Activated CD8-positive, alpha-beta T cell treated with anti-CD3 and anti-CD28 coated beads for 36 hours (primary cell): ENCODE data around the gene TELO2. TPM values are rescaled to one million over a fixed set of nuclear protein-coding genes. Genes with fewer than 3 reads are reported as not detected.

Source experiments
- ATAC-seq: fragments of 200-7000 bp; cut with Tn5 transposase; one replicate; pipeline ENCODE4 v1.10.0; 2021; ENCODE audit warnings: mild to moderate bottlenecking, moderate library complexity
- CTCF ChIA-PET: fragments of 350-600 bp; sonication (Branson Sonifier 250); formaldehyde crosslinking; loops from one replicate; lab custom pipeline; 2021; ENCODE audit warnings: antibody characterized with exemption; lab: Charles Lee
- POLR2A ChIA-PET: fragments of 350-600 bp; sonication (Branson Sonifier 250); formaldehyde crosslinking; loops from one replicate; lab custom pipeline; 2021; ENCODE audit warnings: antibody characterized with exemption; lab: Charles Lee
- DNase-seq: peaks from one replicate; pipeline ENCODE4 v3.0.0-alpha.2; 2020
- H3K27ac Mint-ChIP-seq: one replicate; pipeline ENCODE4 v1.8.0; 2021; ENCODE audit warnings: mild to moderate bottlenecking, mixed read lengths
- H3K27me3 Mint-ChIP-seq: one replicate; pipeline ENCODE4 v1.8.0; 2021; ENCODE audit warnings: mixed read lengths
- H3K36me3 Mint-ChIP-seq: one replicate; pipeline ENCODE4 v1.8.0; 2021; ENCODE audit warnings: low read depth, mixed read lengths
- H3K4me1 Mint-ChIP-seq: one replicate; pipeline ENCODE4 v1.8.0; 2021; ENCODE audit warnings: low read depth, mixed read lengths
- H3K4me3 Mint-ChIP-seq: one replicate; pipeline ENCODE4 v1.8.0; 2021; ENCODE audit warnings: mild to moderate bottlenecking, moderate library complexity, mixed read lengths
- H3K9me3 Mint-ChIP-seq: one replicate; pipeline ENCODE4 v1.8.0; 2021; ENCODE audit warnings: mixed read lengths
- intact Hi-C: fragments of 100-400 bp; cut with micrococcal nuclease; formaldehyde crosslinking; loops from one replicate; pipeline ENCODE4 v1.10.0; 2022
- total RNA-seq, 2 experiments: library from RNA; stranded (reverse); gene quantifications; one replicate each; pipeline ENCODE4 v1.2.3, GENCODE V29; 2021
- TF ChIP-seq, protein P1 (sequence below): fragments of 200-600 bp; IDR thresholded peaks from one replicate; pipeline ENCODE4 v1.8.0; 2022; ENCODE audit warnings: antibody characterized with exemption, mild to moderate bottlenecking

TELO2 gene
- total RNA-seq, 2 experiments from 2014 or later: 59.1 to 62.1 TPM

DNA sequence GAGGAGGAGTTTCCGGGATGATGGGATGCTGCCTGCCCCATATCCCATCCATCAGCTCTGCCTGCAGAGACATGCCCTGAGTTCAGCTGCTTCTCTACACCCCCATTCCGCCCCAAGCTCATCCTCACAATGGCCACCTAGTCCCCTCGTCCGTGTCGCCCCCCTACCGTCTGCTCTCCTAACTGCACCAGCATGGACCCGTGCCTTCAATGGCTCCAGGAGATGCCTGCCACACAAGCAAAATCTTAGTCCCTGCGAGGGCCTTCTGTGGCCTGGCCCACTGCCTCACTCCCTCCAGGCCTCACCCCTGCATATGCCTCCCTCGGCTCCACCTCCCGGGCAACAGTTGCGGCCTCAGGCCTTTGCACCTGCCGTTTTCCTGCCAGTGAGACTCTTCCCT is 1.8 kb upstream of the TELO2 start:
- TF ChIP-seq, protein P1, sequence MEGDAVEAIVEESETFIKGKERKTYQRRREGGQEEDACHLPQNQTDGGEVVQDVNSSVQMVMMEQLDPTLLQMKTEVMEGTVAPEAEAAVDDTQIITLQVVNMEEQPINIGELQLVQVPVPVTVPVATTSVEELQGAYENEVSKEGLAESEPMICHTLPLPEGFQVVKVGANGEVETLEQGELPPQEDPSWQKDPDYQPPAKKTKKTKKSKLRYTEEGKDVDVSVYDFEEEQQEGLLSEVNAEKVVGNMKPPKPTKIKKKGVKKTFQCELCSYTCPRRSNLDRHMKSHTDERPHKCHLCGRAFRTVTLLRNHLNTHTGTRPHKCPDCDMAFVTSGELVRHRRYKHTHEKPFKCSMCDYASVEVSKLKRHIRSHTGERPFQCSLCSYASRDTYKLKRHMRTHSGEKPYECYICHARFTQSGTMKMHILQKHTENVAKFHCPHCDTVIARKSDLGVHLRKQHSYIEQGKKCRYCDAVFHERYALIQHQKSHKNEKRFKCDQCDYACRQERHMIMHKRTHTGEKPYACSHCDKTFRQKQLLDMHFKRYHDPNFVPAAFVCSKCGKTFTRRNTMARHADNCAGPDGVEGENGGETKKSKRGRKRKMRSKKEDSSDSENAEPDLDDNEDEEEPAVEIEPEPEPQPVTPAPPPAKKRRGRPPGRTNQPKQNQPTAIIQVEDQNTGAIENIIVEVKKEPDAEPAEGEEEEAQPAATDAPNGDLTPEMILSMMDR: no peak
- ATAC-seq (no peak), DNase-seq (no peak)
- peaks cover 10% of the 10 kb centered on the region for H3K4me1 Mint-ChIP-seq
- H3K27ac Mint-ChIP-seq: no peak overlapping the region
- no peaks in the 10 kb centered on the region for H3K9me3 Mint-ChIP-seq
- no peaks in the 10 kb centered on the region for H3K27me3 Mint-ChIP-seq
- POLR2A ChIA-PET: interaction anchor here (0.9 to 3.4 kb wide), 3 partner anchors 44 to 473 kb away, joined by 3 to 14 read pairs (median 3); partner anchors contain the start of genes RPS2 and UQCC4
- H3K4me3 Mint-ChIP-seq: no peak overlapping the region
- CTCF ChIA-PET: no interaction called here
- H3K36me3 Mint-ChIP-seq: peaks cover 3% of the 10 kb centered on the region
- intact Hi-C loops: no loop called here

DNA sequence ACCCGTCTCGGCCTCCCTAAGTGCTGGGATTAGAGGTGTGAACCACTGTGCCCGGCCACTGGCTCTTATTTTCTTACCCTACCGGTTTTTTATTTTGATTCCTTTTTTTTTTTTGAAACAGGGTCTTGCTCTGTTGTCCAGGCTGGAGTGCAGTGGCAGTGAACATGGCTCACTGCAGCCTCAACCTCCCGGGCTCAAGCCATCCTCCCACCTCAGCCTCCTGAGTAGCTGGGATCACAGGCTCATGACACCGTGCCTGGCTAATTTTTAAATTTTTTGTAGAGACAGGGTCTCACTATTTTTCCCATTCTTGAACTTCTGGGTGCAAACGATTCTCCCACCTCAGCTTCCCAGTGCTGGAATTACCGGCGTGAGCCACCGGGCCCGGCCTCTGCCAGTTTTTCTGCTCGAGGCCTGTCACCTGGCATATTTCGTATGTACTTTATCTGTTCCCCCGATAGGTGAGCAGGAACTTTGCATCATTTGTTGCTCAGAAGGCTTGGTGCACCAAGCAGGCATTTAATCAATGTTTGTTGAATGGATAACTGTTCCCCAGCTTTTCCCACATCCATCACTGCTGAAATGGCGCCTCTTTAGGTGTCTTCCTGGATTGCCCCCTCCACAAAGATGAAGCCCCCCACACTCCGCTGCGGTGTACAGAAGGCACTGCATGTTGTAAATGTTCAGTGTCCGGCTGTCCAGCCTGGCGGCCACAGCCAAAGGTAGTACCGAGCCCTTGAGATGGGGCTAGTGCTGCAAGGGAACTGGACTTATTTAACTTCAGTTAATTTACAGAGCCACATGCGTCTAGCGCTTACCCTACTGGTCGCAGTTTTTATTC is 858 bp upstream of the TELO2 start:
- no peaks in the 10 kb centered on the region for H3K27me3 Mint-ChIP-seq
- TF ChIP-seq, protein P1: no peak
- peak overlapping the region; percentile 99 for H3K27ac Mint-ChIP-seq
- DNase-seq: no peak
- ChIA-PET CTCF (no interaction called here), POLR2A (interaction anchor here (0.9 to 3.4 kb wide), 13 partner anchors 10 to 472 kb away, joined by 3 to 15 read pairs (median 4); partner anchors contain the start of genes RPS2, TMEM204 and UQCC4)
- H3K4me3 Mint-ChIP-seq: peak overlapping the region; percentile 93
- H3K36me3 Mint-ChIP-seq: peaks cover 7% of the 10 kb centered on the region
- H3K9me3 Mint-ChIP-seq: no peaks in the 10 kb centered on the region
- peaks cover 10% of the 10 kb centered on the region for H3K4me1 Mint-ChIP-seq
- ATAC-seq: no peak
- intact Hi-C loops: no loop called here

DNA sequence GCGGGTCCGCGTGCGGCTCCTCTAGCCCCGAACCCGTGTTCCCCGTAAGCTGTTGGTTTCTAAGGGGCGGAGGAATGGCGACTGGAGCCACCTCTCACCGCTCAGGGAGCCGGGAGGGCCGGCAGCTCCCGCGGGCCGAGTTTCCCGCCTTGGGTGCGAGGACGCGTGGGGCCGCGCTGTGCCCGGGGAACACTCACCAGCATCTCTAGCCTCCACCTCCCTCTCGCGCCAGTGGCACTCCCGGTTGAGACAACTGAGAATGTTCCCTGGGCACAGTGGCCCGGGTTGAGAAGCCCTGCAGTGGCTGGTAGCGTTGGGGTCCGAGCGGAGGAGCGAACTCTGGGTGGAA is 560 bp downstream of the TELO2 start:
- intact Hi-C loops: no loop called here
- H3K4me1 Mint-ChIP-seq: peaks cover 10% of the 10 kb centered on the region
- H3K27ac Mint-ChIP-seq: peak overlapping the region; percentile 86
- ChIA-PET POLR2A (interaction anchor here (0.9 to 3.4 kb wide), 9 partner anchors 10 to 115 kb away, joined by 3 to 15 read pairs (median 6); partner anchors contain the start of genes TMEM204 and UQCC4), CTCF (interaction anchor here (0.9 kb wide), 1 partner anchor 116 kb away, joined by 3 read pairs; no protein-coding TSS in a partner anchor)
- peak; percentile 16 for ATAC-seq
- peaks cover 10% of the 10 kb centered on the region for H3K36me3 Mint-ChIP-seq
- peak overlapping the region; percentile 93 for H3K4me3 Mint-ChIP-seq
- no peaks in the 10 kb centered on the region for H3K27me3 Mint-ChIP-seq
- TF ChIP-seq, protein P1: no peak
- peak; percentile 13 for DNase-seq
- no peaks in the 10 kb centered on the region for H3K9me3 Mint-ChIP-seq

DNA sequence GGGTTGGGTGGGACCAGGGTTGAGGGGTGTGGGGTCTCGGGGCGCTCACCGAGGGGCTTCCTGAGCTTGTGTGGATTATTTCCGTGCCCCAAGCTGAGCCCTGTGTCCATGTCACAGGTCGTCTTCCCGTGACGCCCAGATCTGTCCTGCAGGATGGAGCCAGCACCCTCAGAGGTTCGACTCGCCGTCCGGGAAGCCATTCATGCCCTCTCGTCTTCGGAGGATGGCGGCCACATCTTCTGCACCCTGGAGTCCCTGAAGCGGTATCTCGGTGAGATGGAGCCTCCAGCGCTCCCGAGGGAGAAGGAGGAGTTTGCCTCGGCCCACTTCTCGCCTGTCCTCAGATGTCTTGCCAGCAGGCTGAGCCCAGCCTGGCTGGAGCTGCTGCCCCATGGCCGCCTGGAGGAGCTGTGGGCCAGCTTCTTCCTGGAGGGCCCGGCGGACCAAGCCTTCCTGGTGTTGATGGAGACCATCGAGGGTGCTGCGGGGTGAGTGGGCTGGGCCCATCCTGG is 1.0 kb downstream of the TELO2 start:
- Mint-ChIP-seq H3K4me1 (peaks cover 10% of the 10 kb centered on the region), H3K27me3 (no peaks in the 10 kb centered on the region), H3K9me3 (no peaks in the 10 kb centered on the region), H3K4me3 (peak overlapping the region; percentile 93), H3K27ac (peak overlapping the region; percentile 86), H3K36me3 (peaks cover 10% of the 10 kb centered on the region)
- no peak for ATAC-seq
- ChIA-PET POLR2A (interaction anchor here (0.9 to 3.4 kb wide), 7 partner anchors 9 to 116 kb away, joined by 3 to 15 read pairs (median 7); partner anchors contain the start of genes TMEM204 and UQCC4), CTCF (interaction anchor here (0.9 kb wide), 1 partner anchor 115 kb away, joined by 3 read pairs; no protein-coding TSS in a partner anchor)
- TF ChIP-seq, protein P1: no peak
- intact Hi-C loops: no loop called here
- no peak for DNase-seq
